Upper lobe of left lung (tissue), 6 donors: ENCODE data around the gene HNF1A. TPM values are rescaled to one million over a fixed set of nuclear protein-coding genes. Genes with fewer than 3 reads are reported as not detected.

ENCODE experiments used
- ATAC-seq, 2 donors: fragments of 200-7000 bp; cut with Tn5 transposase; one replicate each; pipeline ENCODE4 v1.9.1; 2022; ENCODE audit warnings: mild to moderate bottlenecking in 2 of 2, moderate library complexity in 2 of 2; ENCODE audit not compliant: low FRiP score in 2 of 2
- DNase-seq, 2 donors: peaks; one replicate each; pipeline ENCODE4 v3.0.0-alpha.2; 2019 to 2020
- H3K27ac ChIP-seq, 4 donors: fragments of 200-600 bp; sonication (generic); one replicate each; pipeline ENCODE4 v1.5.1; 2016 to 2019
- H3K27me3 ChIP-seq, 4 donors: fragments of 200-600 bp; sonication (generic); one replicate each; pipeline ENCODE4 v1.5.1; 2017 to 2019
- H3K36me3 ChIP-seq, 4 donors: fragments of 200-600 bp; sonication (generic); one replicate each; pipeline ENCODE4 v1.5.1; 2016 to 2019
- H3K4me1 ChIP-seq, 4 donors: fragments of 200-600 bp; sonication (generic); one replicate each; pipeline ENCODE4 v1.5.1; 2018 to 2019
- H3K4me3 ChIP-seq, 4 donors: fragments of 200-600 bp; sonication (generic); one replicate each; pipeline ENCODE4 v1.5.1; 2017 to 2019; ENCODE audit warnings: mild to moderate bottlenecking in 2 of 4, moderate library complexity in 1 of 4
- H3K9me3 ChIP-seq, 4 donors: fragments of 200-600 bp; sonication (generic); one replicate each; pipeline ENCODE4 v1.5.1; 2018 to 2019
- EP300 ChIP-seq, 4 donors: sonication (generic); formaldehyde crosslinking; IDR thresholded peaks; one replicate each; pipeline ENCODE4 v1.5.1; 2017; ENCODE audit warnings: antibody characterized with exemption in 4 of 4, control low read depth in 2 of 4
- POLR2A ChIP-seq, 4 donors: fragments of 450-650 bp; IDR thresholded peaks; one replicate each; pipeline ENCODE4 v1.5.1; 2016 to 2017; ENCODE audit warnings: antibody characterized with exemption in 4 of 4, mild to moderate bottlenecking in 2 of 4
- POLR2AphosphoS5 ChIP-seq, 2 donors: sonication (generic); formaldehyde crosslinking; IDR thresholded peaks; one replicate each; pipeline ENCODE4 v1.5.1; 2017; ENCODE audit warnings: antibody characterized with exemption in 2 of 2
- WGBS, 2 donors: methylation state at CpG; one replicate each; pipeline ENCODE4 v1.1.5; 2017 to 2018; 5-methylcytosine and 5-hydroxymethylcytosine counted together
- total RNA-seq, 6 donors: library from RNA; depleted of rRNA in 4 of 6; stranded (reverse); fragments of >200 nt in 4 of 6; gene quantifications; one replicate each; pipeline versions ENCODE4 v1.1.0 to v1.2.1, GENCODE V29; 2016 to 2021
- TF ChIP-seq, protein P1 (sequence below), 6 experiments: fragments of 450-650 bp in 4 of 6; fragments of 200-600 bp in 2 of 6; sonication (generic) in 2 of 6; IDR thresholded peaks; one replicate each; pipeline ENCODE4 v1.5.1; 2016 to 2019; ENCODE audit warnings: antibody characterized with exemption in 6 of 6
- donor health status: DM: no; HTN: no; CAD: no; lungs with moderate emphysema.
- donor health status: DM: no; HTN: yes; CAD: no; lungs with severe emphysema.

Gene HNF1A
- total RNA-seq, 6 donors from 2014 or later, result 0.24 to 0.30 TPM; not detected in 4

DNA sequence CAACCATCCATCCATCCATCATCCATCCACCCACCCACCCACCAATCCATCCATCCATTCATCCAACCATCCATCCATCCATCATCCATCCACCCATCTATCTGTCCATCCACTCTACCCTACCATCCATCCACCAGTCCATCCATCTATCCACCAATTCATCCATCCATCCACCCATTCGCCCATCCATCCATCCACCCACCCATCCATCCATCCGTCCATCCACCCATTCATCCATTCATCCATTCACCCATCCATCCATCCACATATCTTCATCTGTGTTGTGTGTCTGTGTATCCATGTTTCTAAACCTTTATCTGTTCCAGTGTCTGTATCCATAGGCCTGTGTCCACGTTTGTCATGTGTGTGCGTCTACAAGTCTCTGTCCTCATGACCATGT, 9.9 kb downstream of the HNF1A start:
- Histone ChIP-seq H3K36me3 (no peaks in the 10 kb centered on the region), H3K27ac (no peak overlapping the region), H3K9me3 (no peaks in the 10 kb centered on the region), H3K4me1 (no peaks in the 10 kb centered on the region), H3K27me3 (no peaks in the 10 kb centered on the region), H3K4me3 (no peak overlapping the region)
- TF ChIP-seq EP300 (IDR thresholded peaks at IDR 0.05) (no peak), POLR2AphosphoS5 (IDR thresholded peaks at IDR 0.05) (no peak), POLR2A (IDR thresholded peaks at IDR 0.05) (no peak)
- TF ChIP-seq, protein P1, sequence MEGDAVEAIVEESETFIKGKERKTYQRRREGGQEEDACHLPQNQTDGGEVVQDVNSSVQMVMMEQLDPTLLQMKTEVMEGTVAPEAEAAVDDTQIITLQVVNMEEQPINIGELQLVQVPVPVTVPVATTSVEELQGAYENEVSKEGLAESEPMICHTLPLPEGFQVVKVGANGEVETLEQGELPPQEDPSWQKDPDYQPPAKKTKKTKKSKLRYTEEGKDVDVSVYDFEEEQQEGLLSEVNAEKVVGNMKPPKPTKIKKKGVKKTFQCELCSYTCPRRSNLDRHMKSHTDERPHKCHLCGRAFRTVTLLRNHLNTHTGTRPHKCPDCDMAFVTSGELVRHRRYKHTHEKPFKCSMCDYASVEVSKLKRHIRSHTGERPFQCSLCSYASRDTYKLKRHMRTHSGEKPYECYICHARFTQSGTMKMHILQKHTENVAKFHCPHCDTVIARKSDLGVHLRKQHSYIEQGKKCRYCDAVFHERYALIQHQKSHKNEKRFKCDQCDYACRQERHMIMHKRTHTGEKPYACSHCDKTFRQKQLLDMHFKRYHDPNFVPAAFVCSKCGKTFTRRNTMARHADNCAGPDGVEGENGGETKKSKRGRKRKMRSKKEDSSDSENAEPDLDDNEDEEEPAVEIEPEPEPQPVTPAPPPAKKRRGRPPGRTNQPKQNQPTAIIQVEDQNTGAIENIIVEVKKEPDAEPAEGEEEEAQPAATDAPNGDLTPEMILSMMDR (IDR thresholded peaks at IDR 0.05), result no peak
- no peak for ATAC-seq
- 92 to 95% methylated on average over 4 of the region's 4 CpGs for WGBS, 2 donors
- no peak for DNase-seq

DNA sequence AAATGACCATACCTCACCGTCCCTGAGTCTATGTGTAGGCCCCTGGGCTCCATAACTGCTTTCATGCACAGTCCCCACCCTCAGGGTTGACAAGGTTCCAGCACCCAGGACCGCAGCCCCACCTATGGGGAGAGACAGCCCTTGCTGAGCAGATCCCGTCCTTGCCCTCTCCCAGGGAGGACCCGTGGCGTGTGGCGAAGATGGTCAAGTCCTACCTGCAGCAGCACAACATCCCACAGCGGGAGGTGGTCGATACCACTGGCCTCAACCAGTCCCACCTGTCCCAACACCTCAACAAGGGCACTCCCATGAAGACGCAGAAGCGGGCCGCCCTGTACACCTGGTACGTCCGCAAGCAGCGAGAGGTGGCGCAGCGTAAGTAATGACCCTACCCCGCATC, 10.3 kb downstream of the HNF1A start:
- no peak for TF ChIP-seq POLR2A (IDR thresholded peaks at IDR 0.05)
- TF ChIP-seq, protein P1 (IDR thresholded peaks at IDR 0.05), result no peak
- TF ChIP-seq POLR2AphosphoS5 (IDR thresholded peaks at IDR 0.05), result no peak
- no peak for TF ChIP-seq EP300 (IDR thresholded peaks at IDR 0.05)
- 89 to 91% methylated on average over 17 of the region's 17 CpGs for WGBS, 2 donors
- no peaks in the 10 kb centered on the region for H3K36me3 ChIP-seq
- no peaks in the 10 kb centered on the region for H3K9me3 ChIP-seq
- H3K27ac ChIP-seq, result no peak overlapping the region
- ATAC-seq, result peak in 1 of 2 donors; percentile 31
- H3K27me3 ChIP-seq, result no peaks in the 10 kb centered on the region
- no peak overlapping the region for H3K4me3 ChIP-seq
- DNase-seq, result peak in 1 of 2 donors; percentile 31
- H3K4me1 ChIP-seq, result no peaks in the 10 kb centered on the region

DNA sequence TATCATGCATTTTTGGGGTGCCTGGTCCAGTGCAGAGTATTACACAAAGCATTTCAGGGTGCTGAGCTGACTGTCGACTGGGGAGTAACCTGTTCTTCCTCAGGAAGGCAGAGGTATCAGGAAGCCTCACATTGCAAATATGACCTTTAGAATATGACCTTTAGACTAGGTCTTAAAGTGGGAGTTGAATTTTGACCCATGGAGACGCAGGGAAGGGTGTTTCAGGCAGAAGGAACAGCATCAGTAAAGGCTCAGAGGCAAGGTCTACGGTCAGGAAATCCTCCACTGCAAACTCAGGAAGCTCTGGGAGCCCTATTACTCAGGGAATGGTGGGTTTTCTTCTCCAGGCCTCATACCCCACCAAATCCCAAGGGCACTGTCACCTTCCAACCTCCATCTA, 11.3 kb downstream of the HNF1A start:
- no peaks in the 10 kb centered on the region for H3K9me3 ChIP-seq
- TF ChIP-seq, protein P1 (IDR thresholded peaks at IDR 0.05), result no peak
- no peak for TF ChIP-seq POLR2A (IDR thresholded peaks at IDR 0.05)
- no peak for TF ChIP-seq POLR2AphosphoS5 (IDR thresholded peaks at IDR 0.05)
- TF ChIP-seq EP300 (IDR thresholded peaks at IDR 0.05), result no peak
- 73 to 95% methylated on average over 3 of the region's 3 CpGs for WGBS, 2 donors
- ATAC-seq (no peak), DNase-seq (no peak)
- no peaks in the 10 kb centered on the region for H3K4me1 ChIP-seq
- H3K27ac ChIP-seq, result no peak overlapping the region
- H3K27me3 ChIP-seq, result no peaks in the 10 kb centered on the region
- H3K36me3 ChIP-seq, result no peaks in the 10 kb centered on the region
- no peak overlapping the region for H3K4me3 ChIP-seq

DNA sequence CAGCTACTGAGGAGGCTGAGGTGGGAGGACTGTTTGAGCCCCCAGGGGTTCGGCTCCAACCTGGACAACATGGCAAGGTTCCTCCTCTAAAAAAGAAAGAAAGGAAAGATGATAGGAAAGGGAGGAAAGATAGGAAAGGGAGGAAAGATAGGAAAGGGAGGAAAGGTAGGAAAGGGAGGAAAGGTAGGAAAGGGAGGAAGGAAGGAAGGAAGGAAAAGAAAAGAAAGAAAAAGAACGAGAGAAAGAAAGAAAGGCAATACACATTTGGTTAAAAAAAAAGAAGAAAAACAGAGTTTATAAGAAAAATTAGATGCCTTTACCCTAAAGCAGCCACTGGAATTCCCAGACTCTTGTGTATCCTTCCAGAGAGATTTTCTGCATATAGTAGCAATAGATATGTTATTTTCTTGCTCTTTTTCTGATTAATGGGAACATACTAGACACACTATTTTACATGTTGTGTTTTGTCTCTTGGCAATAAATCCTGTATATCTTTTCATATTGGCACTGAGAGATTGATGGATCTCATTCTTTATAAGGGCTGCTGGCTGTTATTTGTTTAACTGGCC, 12.2 kb downstream of the HNF1A start:
- WGBS, 2 donors, result 67 to 78% methylated on average over 2 of the region's 2 CpGs
- Histone ChIP-seq H3K27me3 (no peaks in the 10 kb centered on the region), H3K4me1 (no peaks in the 10 kb centered on the region), H3K36me3 (no peaks in the 10 kb centered on the region), H3K9me3 (no peaks in the 10 kb centered on the region), H3K27ac (no peak overlapping the region), H3K4me3 (no peak overlapping the region)
- ATAC-seq, result no peak
- TF ChIP-seq, protein P1 (IDR thresholded peaks at IDR 0.05), result no peak
- no peak for TF ChIP-seq POLR2AphosphoS5 (IDR thresholded peaks at IDR 0.05)
- TF ChIP-seq EP300 (IDR thresholded peaks at IDR 0.05), result no peak
- TF ChIP-seq POLR2A (IDR thresholded peaks at IDR 0.05), result no peak
- DNase-seq, result no peak

DNA sequence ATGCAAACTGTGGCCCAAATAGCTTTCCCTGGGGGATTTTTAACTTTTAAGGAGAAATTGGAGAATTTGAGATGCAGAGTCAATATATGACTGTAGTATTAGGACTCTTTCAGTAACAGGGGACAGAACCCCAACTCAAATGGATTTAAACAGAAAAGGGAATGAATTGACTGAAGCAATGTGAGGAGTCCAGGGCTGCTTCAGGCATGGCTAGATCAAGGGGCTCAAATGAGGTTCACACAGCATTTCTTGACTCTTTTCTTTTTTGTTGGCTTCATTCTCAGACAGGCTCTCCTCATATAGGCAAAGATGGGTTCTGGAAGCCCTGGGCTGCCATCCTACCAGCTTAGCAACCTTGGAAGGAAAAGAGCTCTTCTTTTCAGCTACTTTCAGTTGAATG, 13.6 kb downstream of the HNF1A start:
- Histone ChIP-seq H3K9me3 (no peaks in the 10 kb centered on the region), H3K36me3 (no peaks in the 10 kb centered on the region), H3K4me3 (no peak overlapping the region), H3K27me3 (no peaks in the 10 kb centered on the region), H3K4me1 (no peaks in the 10 kb centered on the region), H3K27ac (no peak overlapping the region)
- DNase-seq, result no peak
- TF ChIP-seq POLR2AphosphoS5 (IDR thresholded peaks at IDR 0.05), result no peak
- TF ChIP-seq EP300 (IDR thresholded peaks at IDR 0.05), result no peak
- TF ChIP-seq, protein P1 (IDR thresholded peaks at IDR 0.05), result no peak
- TF ChIP-seq POLR2A (IDR thresholded peaks at IDR 0.05), result no peak
- ATAC-seq, result no peak
